ENCODE results near the gene PPP1R14C.

Gene PPP1R14C

GRCh38 chr6:150208611-150209352 lies 65.9 kb downstream of the PPP1R14C start:
- Histone ChIP-seq H3K27me3 (ENCODE audit: low read depth, low read length) (no peaks in the 10 kb centered on the region), H3K27ac (ENCODE audit: low read length) (no peak overlapping the region), H3K4me1 (ENCODE audit: control insufficient read depth in 1 of 2, insufficient read depth in 2 of 2, low read length in 2 of 2) (no peaks in the 10 kb centered on the region), H3K4me3 (ENCODE audit: low read depth in 1 of 2, low read length in 2 of 2) (no peak overlapping the region), H3K9me3 (ENCODE audit: control insufficient read depth in 1 of 2, low read length in 2 of 2) (no peaks in the 10 kb centered on the region), H3K36me3 (ENCODE audit: control insufficient read depth in 1 of 2, insufficient read depth in 2 of 2, low read length in 2 of 2) (no peaks in the 10 kb centered on the region)

GRCh38 chr6:150209415-150209814 lies 66.6 kb downstream of the PPP1R14C start:
- no peaks in the 10 kb centered on the region for H3K9me3 ChIP-seq (ENCODE audit: control insufficient read depth in 1 of 2, low read length in 2 of 2)
- no peaks in the 10 kb centered on the region for H3K4me1 ChIP-seq (ENCODE audit: control insufficient read depth in 1 of 2, insufficient read depth in 2 of 2, low read length in 2 of 2)

GRCh38 chr6:150211700-150212511 lies 69.1 kb downstream of the PPP1R14C start:
- H3K27me3 ChIP-seq (ENCODE audit: low read depth, low read length): no peaks in the 10 kb centered on the region
- H3K4me1 ChIP-seq (ENCODE audit: control insufficient read depth in 1 of 2, insufficient read depth in 2 of 2, low read length in 2 of 2): no peaks in the 10 kb centered on the region
- no peaks in the 10 kb centered on the region for H3K9me3 ChIP-seq (ENCODE audit: control insufficient read depth in 1 of 2, low read length in 2 of 2)
- no peak overlapping the region for H3K4me3 ChIP-seq (ENCODE audit: low read depth in 1 of 2, low read length in 2 of 2)
- no peaks in the 10 kb centered on the region for H3K36me3 ChIP-seq (ENCODE audit: control insufficient read depth in 1 of 2, insufficient read depth in 2 of 2, low read length in 2 of 2)
- H3K27ac ChIP-seq (ENCODE audit: low read length): no peak overlapping the region

More at GRCh38 chr6:150209415-150209814, 66.6 kb downstream of the PPP1R14C start:
- H3K4me3 ChIP-seq (ENCODE audit: low read depth in 1 of 2, low read length in 2 of 2): no peak overlapping the region
- no peak overlapping the region for H3K27ac ChIP-seq (ENCODE audit: low read length)
- H3K27me3 ChIP-seq (ENCODE audit: low read depth, low read length): no peaks in the 10 kb centered on the region
- H3K36me3 ChIP-seq (ENCODE audit: control insufficient read depth in 1 of 2, insufficient read depth in 2 of 2, low read length in 2 of 2): no peaks in the 10 kb centered on the region

GRCh38 chr6:150212778-150213177 lies 69.9 kb downstream of the PPP1R14C start:
- Histone ChIP-seq H3K36me3 (ENCODE audit: control insufficient read depth in 1 of 2, insufficient read depth in 2 of 2, low read length in 2 of 2) (no peaks in the 10 kb centered on the region), H3K9me3 (ENCODE audit: control insufficient read depth in 1 of 2, low read length in 2 of 2) (no peaks in the 10 kb centered on the region), H3K27me3 (ENCODE audit: low read depth, low read length) (no peaks in the 10 kb centered on the region), H3K4me3 (ENCODE audit: low read depth in 1 of 2, low read length in 2 of 2) (no peak overlapping the region), H3K27ac (ENCODE audit: low read length) (no peak overlapping the region), H3K4me1 (ENCODE audit: control insufficient read depth in 1 of 2, insufficient read depth in 2 of 2, low read length in 2 of 2) (no peaks in the 10 kb centered on the region)

GRCh38 chr6:150213301-150213700 lies 70.5 kb downstream of the PPP1R14C start:
- Histone ChIP-seq H3K4me3 (ENCODE audit: low read depth in 1 of 2, low read length in 2 of 2) (no peak overlapping the region), H3K27me3 (ENCODE audit: low read depth, low read length) (no peaks in the 10 kb centered on the region), H3K4me1 (ENCODE audit: control insufficient read depth in 1 of 2, insufficient read depth in 2 of 2, low read length in 2 of 2) (no peaks in the 10 kb centered on the region), H3K36me3 (ENCODE audit: control insufficient read depth in 1 of 2, insufficient read depth in 2 of 2, low read length in 2 of 2) (no peaks in the 10 kb centered on the region), H3K9me3 (ENCODE audit: control insufficient read depth in 1 of 2, low read length in 2 of 2) (no peaks in the 10 kb centered on the region), H3K27ac (ENCODE audit: low read length) (no peak overlapping the region)

GRCh38 chr6:150214310-150214709 lies 71.5 kb downstream of the PPP1R14C start:
- Histone ChIP-seq H3K4me3 (ENCODE audit: low read depth in 1 of 2, low read length in 2 of 2) (no peak overlapping the region), H3K27me3 (ENCODE audit: low read depth, low read length) (no peaks in the 10 kb centered on the region), H3K27ac (ENCODE audit: low read length) (no peak overlapping the region), H3K9me3 (ENCODE audit: control insufficient read depth in 1 of 2, low read length in 2 of 2) (no peaks in the 10 kb centered on the region), H3K36me3 (ENCODE audit: control insufficient read depth in 1 of 2, insufficient read depth in 2 of 2, low read length in 2 of 2) (no peaks in the 10 kb centered on the region), H3K4me1 (ENCODE audit: control insufficient read depth in 1 of 2, insufficient read depth in 2 of 2, low read length in 2 of 2) (no peaks in the 10 kb centered on the region)

GRCh38 chr6:150220634-150221551 lies 78.0 kb downstream of the PPP1R14C start:
- Histone ChIP-seq H3K27ac (ENCODE audit: low read length) (no peak overlapping the region), H3K4me3 (ENCODE audit: low read depth in 1 of 2, low read length in 2 of 2) (no peak overlapping the region)

GRCh38 chr6:150224820-150225219 lies 82.0 kb downstream of the PPP1R14C start:
- Histone ChIP-seq H3K9me3 (ENCODE audit: control insufficient read depth in 1 of 2, low read length in 2 of 2) (no peaks in the 10 kb centered on the region), H3K27me3 (ENCODE audit: low read depth, low read length) (no peaks in the 10 kb centered on the region), H3K4me3 (ENCODE audit: low read depth in 1 of 2, low read length in 2 of 2) (no peak overlapping the region), H3K4me1 (ENCODE audit: control insufficient read depth in 1 of 2, insufficient read depth in 2 of 2, low read length in 2 of 2) (no peaks in the 10 kb centered on the region), H3K36me3 (ENCODE audit: control insufficient read depth in 1 of 2, insufficient read depth in 2 of 2, low read length in 2 of 2) (no peaks in the 10 kb centered on the region), H3K27ac (ENCODE audit: low read length) (no peak overlapping the region)

More at GRCh38 chr6:150220634-150221551, 78.0 kb downstream of the PPP1R14C start:
- Histone ChIP-seq H3K9me3 (ENCODE audit: control insufficient read depth in 1 of 2, low read length in 2 of 2) (no peaks in the 10 kb centered on the region), H3K4me1 (ENCODE audit: control insufficient read depth in 1 of 2, insufficient read depth in 2 of 2, low read length in 2 of 2) (no peaks in the 10 kb centered on the region), H3K27me3 (ENCODE audit: low read depth, low read length) (no peaks in the 10 kb centered on the region), H3K36me3 (ENCODE audit: control insufficient read depth in 1 of 2, insufficient read depth in 2 of 2, low read length in 2 of 2) (no peaks in the 10 kb centered on the region)

- Histone ChIP-seq H3K9me3 (ENCODE audit: control insufficient read depth in 1 of 2, low read length in 2 of 2) (peaks cover 0 to under 1% of the 10 kb centered on the region in 2 donors), H3K4me1 (ENCODE audit: control insufficient read depth in 1 of 2, insufficient read depth in 2 of 2, low read length in 2 of 2) (no peaks in the 10 kb centered on the region)
These were observed 84.4 kb downstream of the PPP1R14C start for GRCh38 chr6:150227281-150227680.

GRCh38 chr6:150228072-150228733 lies 85.4 kb downstream of the PPP1R14C start:
- Histone ChIP-seq H3K9me3 (ENCODE audit: control insufficient read depth in 1 of 2, low read length in 2 of 2) (peaks cover 0 to 2% of the 10 kb centered on the region in 2 donors), H3K4me1 (ENCODE audit: control insufficient read depth in 1 of 2, insufficient read depth in 2 of 2, low read length in 2 of 2) (no peaks in the 10 kb centered on the region), H3K27ac (ENCODE audit: low read length) (no peak overlapping the region), H3K4me3 (ENCODE audit: low read depth in 1 of 2, low read length in 2 of 2) (no peak overlapping the region), H3K27me3 (ENCODE audit: low read depth, low read length) (no peaks in the 10 kb centered on the region), H3K36me3 (ENCODE audit: control insufficient read depth in 1 of 2, insufficient read depth in 2 of 2, low read length in 2 of 2) (no peaks in the 10 kb centered on the region)

More at GRCh38 chr6:150227281-150227680, 84.4 kb downstream of the PPP1R14C start:
- no peak overlapping the region for H3K27ac ChIP-seq (ENCODE audit: low read length)
- no peak overlapping the region for H3K4me3 ChIP-seq (ENCODE audit: low read depth in 1 of 2, low read length in 2 of 2)
- H3K36me3 ChIP-seq (ENCODE audit: control insufficient read depth in 1 of 2, insufficient read depth in 2 of 2, low read length in 2 of 2): no peaks in the 10 kb centered on the region
- no peaks in the 10 kb centered on the region for H3K27me3 ChIP-seq (ENCODE audit: low read depth, low read length)
